OCI-LY3 (cell line): ENCODE results near the gene SAV1.

ENCODE experiments used
- H2AFZ ChIP-seq: fragments of 200-600, 300-600 bp; shearing (Covaris generic); 2 replicates; pipeline ENCODE4 v1.6.0; 2014; ENCODE audit warnings: antibody characterized with exemption, low read depth, low read length
- H3K27ac ChIP-seq: fragments of 200-600, 300-600 bp; sonication (generic); 2 replicates; pipeline ENCODE4 v1.5.1; 2014; ENCODE audit warnings: mild to moderate bottlenecking, low read length, moderate library complexity, mixed read lengths
- H3K27me3 ChIP-seq: fragments of 200-600, 300-600 bp; sonication (generic); 2 replicates; pipeline ENCODE4 v1.6.1; 2014; ENCODE audit warnings: low read depth, low read length, mixed read lengths
- H3K36me3 ChIP-seq: fragments of 200-600, 300-600 bp; sonication (generic); replicated peaks from 2 replicates; pipeline ENCODE3; 2014; ENCODE audit warnings: low read depth, low read length, mixed read lengths
- H3K4me1 ChIP-seq: fragments of 300-600, 200-600 bp; sonication (generic); 2 replicates; pipeline ENCODE4 v1.6.1; 2014; ENCODE audit warnings: low read length, mixed read lengths
- H3K4me2 ChIP-seq: fragments of 200-600, 300-600 bp; sonication (generic); 2 replicates; pipeline ENCODE4 v1.6.1; 2014; ENCODE audit warnings: low read length, mixed read lengths
- H3K4me3 ChIP-seq: fragments of 300-600, 200-600 bp; sonication (generic); 2 replicates; pipeline ENCODE4 v1.5.1; 2014; ENCODE audit warnings: antibody characterized with exemption, mild to moderate bottlenecking, low read length, moderate library complexity
- H3K79me2 ChIP-seq: fragments of 300-600, 200-600 bp; shearing (Covaris generic); 2 replicates; pipeline ENCODE4 v1.6.1; 2014; ENCODE audit warnings: mild to moderate bottlenecking, low read length, mixed read lengths
- H3K9ac ChIP-seq: fragments of 300-600, 200-600 bp; shearing (Covaris generic); 2 replicates; pipeline ENCODE4 v1.6.0; 2014; ENCODE audit warnings: mild to moderate bottlenecking, low read length, moderate library complexity
- H3K9me3 ChIP-seq: fragments of 200-600, 300-600 bp; shearing (Covaris generic); 2 replicates; pipeline ENCODE4 v1.6.1; 2014; ENCODE audit warnings: low read length, mixed read lengths; ENCODE audit not compliant: insufficient read depth
- H4K20me1 ChIP-seq: fragments of 200-600, 300-600 bp; sonication (generic); 2 replicates; pipeline ENCODE4 v1.6.1; 2016; ENCODE audit warnings: low read length, mixed read lengths; ENCODE audit not compliant: insufficient read depth
- CTCF ChIP-seq: fragments of 200-600, 300-600 bp; sonication (generic); IDR thresholded peaks from 2 replicates; pipeline ENCODE4 v1.5.1; 2014; ENCODE audit warnings: antibody characterized with exemption, low read length, low read depth
- EZH2phosphoT487 ChIP-seq: fragments of 200-600 bp; shearing (Covaris generic); IDR thresholded peaks from 2 replicates; pipeline ENCODE4 v1.6.1; 2018; ENCODE audit warnings: antibody characterized with exemption, mixed run types, low read depth

Gene SAV1

GRCh38 chr14:50675597-50675996, 7.5 kb upstream of the SAV1 start:
- no peaks in the 10 kb centered on the region for H4K20me1 ChIP-seq
- H3K27ac ChIP-seq, result no peak overlapping the region
- no peak overlapping the region for H3K9ac ChIP-seq
- no peak overlapping the region for H2AFZ ChIP-seq
- no peaks in the 10 kb centered on the region for H3K27me3 ChIP-seq
- no peaks in the 10 kb centered on the region for H3K36me3 ChIP-seq
- no peaks in the 10 kb centered on the region for H3K9me3 ChIP-seq
- H3K4me1 ChIP-seq, result peaks cover 23% of the 10 kb centered on the region
- no peaks in the 10 kb centered on the region for H3K79me2 ChIP-seq
- H3K4me3 ChIP-seq, result no peak overlapping the region
- H3K4me2 ChIP-seq, result no peak overlapping the region
- TF ChIP-seq EZH2phosphoT487, result no peak
- TF ChIP-seq CTCF, result no peak

DNA sequence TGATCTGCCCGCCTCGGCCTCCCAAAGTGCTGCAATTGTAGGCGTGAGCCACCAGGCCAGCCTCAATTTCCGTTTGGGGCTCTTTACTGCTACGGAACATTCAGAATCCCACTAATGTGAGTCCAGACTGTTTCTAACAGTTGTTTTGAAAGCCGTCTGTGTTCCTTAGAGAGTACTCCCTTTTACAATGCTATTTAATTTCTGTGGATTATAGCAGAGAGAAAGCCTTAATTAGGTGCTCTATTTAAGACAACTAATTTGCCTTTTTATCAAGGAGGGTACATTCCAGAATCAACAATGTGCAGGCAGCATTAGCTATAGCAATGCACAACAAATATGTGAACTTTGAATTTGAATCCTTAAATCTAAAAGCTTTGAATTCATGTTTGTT, 2.8 kb upstream of the SAV1 start:
- Histone ChIP-seq H2AFZ (no peak overlapping the region), H3K9ac (no peak overlapping the region), H3K27ac (no peak overlapping the region), H3K27me3 (peaks cover 5% of the 10 kb centered on the region; the same call in 1 of the 2 replicates), H3K4me1 (peaks cover 24% of the 10 kb centered on the region), H3K36me3 (no peaks in the 10 kb centered on the region), H3K4me3 (no peak overlapping the region), H3K79me2 (peaks cover 18% of the 10 kb centered on the region), H3K4me2 (no peak overlapping the region), H3K9me3 (no peaks in the 10 kb centered on the region), H4K20me1 (no peaks in the 10 kb centered on the region)
- TF ChIP-seq CTCF, result no peak
- no peak for TF ChIP-seq EZH2phosphoT487

GRCh38 chr14:50670196-50670865, 2.2 kb upstream of the SAV1 start:
- H3K9me3 ChIP-seq, result no peaks in the 10 kb centered on the region
- no peak overlapping the region for H2AFZ ChIP-seq
- H3K27me3 ChIP-seq, result peaks cover 5% of the 10 kb centered on the region; the same call in 1 of the 2 replicates
- H3K4me2 ChIP-seq, result no peak overlapping the region
- peaks cover 26% of the 10 kb centered on the region for H3K4me1 ChIP-seq
- no peaks in the 10 kb centered on the region for H3K36me3 ChIP-seq
- H3K9ac ChIP-seq, result no peak overlapping the region
- H3K4me3 ChIP-seq, result no peak overlapping the region
- TF ChIP-seq EZH2phosphoT487 (no peak), CTCF (no peak)
- peaks cover 23% of the 10 kb centered on the region for H3K79me2 ChIP-seq
- H4K20me1 ChIP-seq, result no peaks in the 10 kb centered on the region
- no peak overlapping the region for H3K27ac ChIP-seq

DNA sequence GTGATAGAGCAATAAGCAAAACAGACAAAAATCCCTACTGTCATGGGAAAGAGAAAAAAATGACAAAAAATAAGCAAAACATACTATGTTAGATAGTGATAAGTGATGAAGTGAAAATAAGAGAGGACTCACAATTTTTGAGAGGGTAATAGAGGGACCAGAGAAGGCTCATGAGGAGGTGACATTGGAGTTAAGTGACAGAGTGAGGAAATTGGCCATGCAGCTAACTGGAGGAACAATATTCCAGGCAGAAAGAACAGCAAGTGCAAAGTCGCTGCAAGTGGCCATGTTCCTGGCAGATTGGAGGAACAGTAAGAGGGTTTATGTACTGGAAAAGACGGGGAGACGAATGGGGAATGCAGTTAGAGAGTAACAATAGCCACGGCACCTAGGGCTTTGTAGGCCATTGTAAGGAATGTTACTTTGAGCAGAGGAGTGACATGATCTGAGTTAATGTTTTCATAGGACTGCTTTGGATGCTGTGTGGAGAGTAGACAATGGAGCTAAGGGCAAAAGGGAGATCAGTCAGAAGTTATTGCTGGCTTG, 1.4 kb upstream of the SAV1 start:
- H3K79me2 ChIP-seq, result peaks cover 24% of the 10 kb centered on the region
- no peaks in the 10 kb centered on the region for H3K9me3 ChIP-seq
- no peak overlapping the region for H3K4me3 ChIP-seq
- H3K27me3 ChIP-seq, result peaks cover 5% of the 10 kb centered on the region; the same call in 1 of the 2 replicates
- H3K36me3 ChIP-seq, result no peaks in the 10 kb centered on the region
- no peak overlapping the region for H3K27ac ChIP-seq
- H3K9ac ChIP-seq, result no peak overlapping the region
- H3K4me1 ChIP-seq, result peaks cover 27% of the 10 kb centered on the region
- no peak overlapping the region for H3K4me2 ChIP-seq
- no peaks in the 10 kb centered on the region for H4K20me1 ChIP-seq
- no peak for TF ChIP-seq EZH2phosphoT487
- TF ChIP-seq CTCF, result no peak
- H2AFZ ChIP-seq, result no peak overlapping the region
